DND-41 (cell line): Measurements from ENCODE around the gene KCNT2.

Source experiments
- ATAC-seq: fragments of 200-7000 bp; cut with Tn5 transposase; 3 replicates; pipeline ENCODE4 v1.9.1; 2021; ENCODE audit warnings: low read depth; ENCODE audit not compliant: insufficient read depth
- DNase-seq: peaks from one replicate; pipeline ENCODE4 v3.0.0-alpha.2; 2020
- H2AFZ ChIP-seq: 2 replicates; pipeline ENCODE4 v1.6.0; 2012; ENCODE audit warnings: low read depth, low read length
- H3K27ac ChIP-seq: 2 replicates; pipeline ENCODE4 v1.5.1; 2012; ENCODE audit warnings: low read length, inconsistent platforms
- H3K27me3 ChIP-seq: fragments of 200-600 bp; sonication (generic); 2 replicates; pipeline ENCODE4 v1.6.0; 2012; ENCODE audit warnings: low read length, mild to moderate bottlenecking, inconsistent platforms; ENCODE audit not compliant: insufficient read depth, poor library complexity
- H3K36me3 ChIP-seq: 2 replicates; pipeline ENCODE4 v1.5.1; 2012; ENCODE audit warnings: low read length, inconsistent platforms; ENCODE audit not compliant: insufficient read depth
- H3K4me1 ChIP-seq: 2 replicates; pipeline ENCODE4 v1.5.1; 2012; ENCODE audit warnings: mild to moderate bottlenecking, low read length; ENCODE audit not compliant: insufficient read depth
- H3K4me2 ChIP-seq: 2 replicates; pipeline ENCODE4 v1.6.0; 2012; ENCODE audit warnings: mild to moderate bottlenecking, moderate library complexity, low read length, inconsistent platforms; ENCODE audit not compliant: insufficient read depth
- H3K4me3 ChIP-seq, 2 experiments: fragments of 200-600 bp in 1 of 2; shearing (Covaris generic) in 1 of 2; 2 replicates each; pipeline ENCODE4 v1.5.1; 2012 to 2016; ENCODE audit warnings: inconsistent platforms in 2 of 2, low read length in 2 of 2, mild to moderate bottlenecking in 2 of 2, low read depth in 1 of 2, moderate library complexity in 1 of 2
- H3K79me2 ChIP-seq: 2 replicates; pipeline ENCODE4 v1.6.0; 2012; ENCODE audit warnings: low read length, inconsistent platforms; ENCODE audit not compliant: insufficient read depth
- H3K9ac ChIP-seq: 2 replicates; pipeline ENCODE4 v1.6.0; 2012; ENCODE audit warnings: low read depth, mild to moderate bottlenecking, inconsistent platforms, low read length, moderate library complexity
- H3K9me3 ChIP-seq: 2 replicates; pipeline ENCODE4 v1.5.1; 2012; ENCODE audit warnings: low read length, moderate library complexity, mild to moderate bottlenecking, inconsistent platforms; ENCODE audit not compliant: insufficient read depth, severe bottlenecking
- H4K20me1 ChIP-seq: 2 replicates; pipeline ENCODE4 v1.6.0; 2012; ENCODE audit warnings: low read length; ENCODE audit not compliant: insufficient read depth
- EZH2 ChIP-seq: IDR thresholded peaks from 3 replicates; pipeline ENCODE4 v1.6.1; 2012; ENCODE audit warnings: borderline replicate concordance, low read depth, mild to moderate bottlenecking, moderate library complexity, low read length, inconsistent platforms; ENCODE audit not compliant: severe bottlenecking
- TF ChIP-seq, protein P1 (sequence below): IDR thresholded peaks from 2 replicates; pipeline ENCODE4 v1.5.1; 2012; ENCODE audit warnings: borderline replicate concordance, low read length, moderate library complexity, mild to moderate bottlenecking; ENCODE audit not compliant: poor library complexity, severe bottlenecking; ENCODE audit errors: extremely low read depth

Gene KCNT2

DNA sequence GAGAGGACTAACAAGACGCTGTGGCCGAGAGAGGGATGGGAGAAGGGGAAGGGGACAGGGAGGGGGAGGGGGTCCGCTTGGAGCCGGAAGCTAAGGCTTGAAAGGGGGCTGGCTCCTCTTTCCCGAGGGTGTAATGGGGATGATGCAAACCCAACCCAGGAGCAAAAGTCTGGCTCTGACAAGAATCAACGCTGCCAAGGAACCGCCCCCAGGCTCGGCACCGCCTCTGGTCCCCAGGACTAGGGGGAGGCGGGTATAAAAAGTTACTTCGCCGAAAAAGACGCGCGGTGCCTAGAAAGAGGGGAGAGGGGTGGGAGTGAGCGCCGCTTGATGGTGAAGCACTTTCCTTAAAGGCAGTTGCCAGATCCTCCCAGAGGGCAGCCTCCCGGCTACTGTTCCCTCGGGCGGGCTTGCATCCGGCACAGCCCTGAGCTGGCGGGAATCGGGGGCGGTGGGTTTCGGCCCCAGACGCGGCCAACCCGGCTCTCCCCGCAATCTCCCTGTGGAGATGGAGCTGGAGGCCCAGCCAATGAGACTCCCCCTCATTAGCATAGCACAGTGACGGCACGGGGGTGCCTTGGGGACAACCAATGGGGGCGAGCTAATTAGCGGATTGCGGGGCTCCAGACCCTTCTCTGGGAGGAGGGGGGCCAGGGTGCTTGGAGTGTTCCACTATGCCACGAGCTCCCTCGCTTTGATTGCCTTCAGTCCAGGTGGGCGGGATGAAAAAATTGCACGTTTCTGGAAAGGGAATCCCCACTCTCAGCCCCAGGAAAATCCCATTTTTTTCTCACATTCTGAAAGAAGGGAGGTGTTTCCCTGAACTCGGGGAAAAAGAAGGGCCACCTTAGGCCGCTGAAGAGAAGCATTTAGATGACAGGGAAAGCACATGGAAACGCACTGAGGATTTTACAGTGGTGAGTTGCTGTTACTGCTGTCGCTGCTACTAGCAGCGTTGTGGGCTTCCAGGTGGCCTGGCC, at the start of gene KCNT2:
Gene KCNT2 (minus strand): TSS at position 51 of the 980 bp plus-strand sequence. CDS start 131 bp downstream, outside the sequence.
- no peak for ATAC-seq
- Histone ChIP-seq H3K27ac (no peak within 1 kb of the TSS), H4K20me1 (no peaks in the 10 kb centered on the region), H3K4me2 (no peak within 1 kb of the TSS), H3K27me3 (no peaks in the 10 kb centered on the region), H3K4me1 (no peaks in the 10 kb centered on the region), H3K9me3 (no peaks in the 10 kb centered on the region), H2AFZ (no peak within 1 kb of the TSS; the same call in 1 of the 2 replicates), H3K79me2 (no peaks in the 10 kb centered on the region), H3K4me3 (no peak within 1 kb of the TSS), H3K36me3 (no peaks in the 10 kb centered on the region), H3K9ac (no peak within 1 kb of the TSS)
- TF ChIP-seq, protein P1, sequence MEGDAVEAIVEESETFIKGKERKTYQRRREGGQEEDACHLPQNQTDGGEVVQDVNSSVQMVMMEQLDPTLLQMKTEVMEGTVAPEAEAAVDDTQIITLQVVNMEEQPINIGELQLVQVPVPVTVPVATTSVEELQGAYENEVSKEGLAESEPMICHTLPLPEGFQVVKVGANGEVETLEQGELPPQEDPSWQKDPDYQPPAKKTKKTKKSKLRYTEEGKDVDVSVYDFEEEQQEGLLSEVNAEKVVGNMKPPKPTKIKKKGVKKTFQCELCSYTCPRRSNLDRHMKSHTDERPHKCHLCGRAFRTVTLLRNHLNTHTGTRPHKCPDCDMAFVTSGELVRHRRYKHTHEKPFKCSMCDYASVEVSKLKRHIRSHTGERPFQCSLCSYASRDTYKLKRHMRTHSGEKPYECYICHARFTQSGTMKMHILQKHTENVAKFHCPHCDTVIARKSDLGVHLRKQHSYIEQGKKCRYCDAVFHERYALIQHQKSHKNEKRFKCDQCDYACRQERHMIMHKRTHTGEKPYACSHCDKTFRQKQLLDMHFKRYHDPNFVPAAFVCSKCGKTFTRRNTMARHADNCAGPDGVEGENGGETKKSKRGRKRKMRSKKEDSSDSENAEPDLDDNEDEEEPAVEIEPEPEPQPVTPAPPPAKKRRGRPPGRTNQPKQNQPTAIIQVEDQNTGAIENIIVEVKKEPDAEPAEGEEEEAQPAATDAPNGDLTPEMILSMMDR, result no peak
- no peak for TF ChIP-seq EZH2
- DNase-seq, result no peak

DNA sequence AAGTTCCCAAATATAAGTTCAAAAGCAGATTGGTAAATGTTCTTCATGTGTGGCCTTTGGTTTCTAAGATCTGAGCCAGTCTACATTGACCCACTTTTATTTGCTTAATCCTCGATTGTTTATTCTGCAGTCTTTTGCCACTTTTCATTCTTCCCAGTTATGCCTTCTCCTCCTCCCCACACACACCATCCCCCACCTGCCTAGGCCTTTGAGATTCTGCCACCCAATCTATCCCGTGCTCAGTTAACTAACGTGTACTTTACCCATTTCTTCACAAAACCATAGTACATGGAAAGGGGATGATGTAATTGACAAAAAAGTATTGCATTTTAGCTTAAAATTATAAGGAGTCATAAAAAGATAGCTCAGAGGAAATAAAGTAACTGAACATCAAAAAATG, 47.3 kb upstream of the KCNT2 start:
- peak overlapping the region; percentile 13; the same call in 1 of the 2 replicates for H3K27ac ChIP-seq
- H2AFZ ChIP-seq, result no peak overlapping the region
- H3K79me2 ChIP-seq, result peaks cover 86% of the 10 kb centered on the region
- H3K4me3 ChIP-seq, result no peak overlapping the region; a peak in 1 of 4 replicates
- no peaks in the 10 kb centered on the region for H3K9me3 ChIP-seq
- H3K27me3 ChIP-seq, result no peaks in the 10 kb centered on the region
- no peaks in the 10 kb centered on the region for H3K36me3 ChIP-seq
- DNase-seq, result no peak
- peak overlapping the region; percentile 69; the same call in 1 of the 2 replicates for H3K4me2 ChIP-seq
- no peak for ATAC-seq
- H3K4me1 ChIP-seq, result peaks cover 72% of the 10 kb centered on the region
- no peak overlapping the region for H3K9ac ChIP-seq
- peaks cover 6% of the 10 kb centered on the region; the same call in 1 of the 2 replicates for H4K20me1 ChIP-seq
- TF ChIP-seq, protein P1, result no peak
- no peak for TF ChIP-seq EZH2

DNA sequence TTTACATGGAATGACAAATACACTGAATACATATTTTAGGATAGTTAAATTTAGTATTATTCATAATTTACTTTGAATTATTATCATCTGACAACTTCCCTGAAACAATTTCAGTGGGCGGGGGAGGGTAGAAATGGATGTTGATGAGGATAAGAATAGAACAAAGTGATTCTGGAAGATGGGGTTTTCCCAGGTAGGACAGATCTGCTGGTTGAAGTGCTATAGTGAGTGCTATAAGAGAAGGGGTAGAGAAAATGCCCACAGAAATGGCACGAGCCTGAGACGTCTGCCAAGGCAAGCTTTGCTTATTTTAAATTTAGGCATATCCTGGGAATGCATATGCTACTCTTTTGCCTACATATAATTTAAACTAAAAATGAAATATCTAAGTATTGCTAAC, 46.8 kb upstream of the KCNT2 start:
- Histone ChIP-seq H3K79me2 (peaks cover 82% of the 10 kb centered on the region), H3K4me2 (peak overlapping the region; percentile 69; the same call in 1 of the 2 replicates), H2AFZ (no peak overlapping the region), H3K27me3 (no peaks in the 10 kb centered on the region), H3K4me1 (peaks cover 72% of the 10 kb centered on the region), H4K20me1 (peaks cover 6% of the 10 kb centered on the region; the same call in 1 of the 2 replicates), H3K36me3 (no peaks in the 10 kb centered on the region), H3K27ac (peak overlapping the region; percentile 13; the same call in 1 of the 2 replicates), H3K9ac (no peak overlapping the region), H3K9me3 (no peaks in the 10 kb centered on the region), H3K4me3 (peak overlapping the region in 1 of 2 experiments; percentile 7; a peak in 2 of 4 replicates)
- DNase-seq, result no peak
- TF ChIP-seq EZH2, result no peak
- TF ChIP-seq, protein P1, result no peak
- ATAC-seq, result no peak
